ENCODE measurements around the gene RALGDS.

RALGDS gene

DNA sequence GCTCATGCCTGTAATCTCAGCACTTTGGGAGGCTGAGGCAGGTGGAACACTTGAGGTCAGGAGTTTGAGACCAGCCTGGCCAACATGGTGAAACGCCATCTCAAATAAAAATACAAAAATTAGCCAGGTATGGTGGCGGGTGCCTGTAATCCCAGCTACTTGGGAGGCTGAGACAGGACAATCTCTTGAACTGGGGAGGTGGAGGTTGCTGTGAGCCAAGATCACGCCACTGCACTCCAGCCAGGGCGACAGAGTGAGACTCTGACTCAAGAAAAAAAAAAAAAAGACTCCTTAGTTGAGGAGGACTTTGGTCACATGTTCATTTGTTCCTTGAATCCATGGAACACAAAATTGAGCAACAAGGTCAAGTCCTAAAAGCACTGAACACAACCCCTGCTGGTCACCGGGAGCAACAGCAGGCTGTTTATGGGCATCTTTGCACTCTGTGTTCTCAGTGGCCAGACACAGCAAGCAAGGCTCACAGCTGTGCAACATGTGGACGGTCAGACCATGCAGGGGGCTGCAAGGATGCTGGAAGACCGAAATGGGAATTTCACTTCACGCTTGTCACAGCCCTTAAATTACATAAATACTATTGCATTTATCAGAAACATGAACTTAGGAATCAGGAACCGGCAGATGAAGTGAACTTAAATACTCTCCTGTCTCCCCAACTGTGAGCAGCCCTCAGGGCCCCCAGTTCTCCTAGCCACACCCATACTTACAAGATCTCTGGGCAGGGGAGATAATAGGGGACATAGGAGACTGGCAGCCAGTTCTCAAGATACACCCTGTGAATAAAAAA lies 39.9 kb upstream of the RALGDS start:
- DNase-seq (ENCODE audit: low read depth): no peak
- TF ChIP-seq, protein P1, sequence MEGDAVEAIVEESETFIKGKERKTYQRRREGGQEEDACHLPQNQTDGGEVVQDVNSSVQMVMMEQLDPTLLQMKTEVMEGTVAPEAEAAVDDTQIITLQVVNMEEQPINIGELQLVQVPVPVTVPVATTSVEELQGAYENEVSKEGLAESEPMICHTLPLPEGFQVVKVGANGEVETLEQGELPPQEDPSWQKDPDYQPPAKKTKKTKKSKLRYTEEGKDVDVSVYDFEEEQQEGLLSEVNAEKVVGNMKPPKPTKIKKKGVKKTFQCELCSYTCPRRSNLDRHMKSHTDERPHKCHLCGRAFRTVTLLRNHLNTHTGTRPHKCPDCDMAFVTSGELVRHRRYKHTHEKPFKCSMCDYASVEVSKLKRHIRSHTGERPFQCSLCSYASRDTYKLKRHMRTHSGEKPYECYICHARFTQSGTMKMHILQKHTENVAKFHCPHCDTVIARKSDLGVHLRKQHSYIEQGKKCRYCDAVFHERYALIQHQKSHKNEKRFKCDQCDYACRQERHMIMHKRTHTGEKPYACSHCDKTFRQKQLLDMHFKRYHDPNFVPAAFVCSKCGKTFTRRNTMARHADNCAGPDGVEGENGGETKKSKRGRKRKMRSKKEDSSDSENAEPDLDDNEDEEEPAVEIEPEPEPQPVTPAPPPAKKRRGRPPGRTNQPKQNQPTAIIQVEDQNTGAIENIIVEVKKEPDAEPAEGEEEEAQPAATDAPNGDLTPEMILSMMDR (IDR thresholded peaks at IDR 0.05; ENCODE audit: low read depth, low read length, missing control alignments): peak; percentile 96
- H3K4me3 ChIP-seq (ENCODE audit: low read depth, low read length): no peak overlapping the region

DNA sequence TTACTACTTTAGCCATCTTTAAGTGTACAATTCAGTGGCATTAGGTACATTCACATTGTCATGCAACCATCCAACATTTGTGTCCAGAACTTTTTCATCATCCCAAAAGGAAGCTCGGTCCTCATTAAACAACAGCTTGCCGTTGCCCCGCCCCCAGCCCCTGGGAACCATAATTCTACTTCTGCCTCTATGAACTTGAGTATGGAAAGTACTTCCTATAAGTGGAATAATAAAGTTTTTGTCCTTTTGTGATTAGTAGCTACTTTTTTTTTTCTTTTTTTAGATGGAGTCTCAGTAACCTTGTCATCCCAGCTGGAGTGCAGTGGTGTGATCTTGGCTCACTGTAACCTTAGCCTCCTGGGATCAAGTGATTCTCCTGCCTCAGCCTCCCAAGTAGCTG lies 37.7 kb upstream of the RALGDS start:
- no peak for DNase-seq (ENCODE audit: low read depth)
- no peak overlapping the region for H3K4me3 ChIP-seq (ENCODE audit: low read depth, low read length)
- TF ChIP-seq, protein P1 (IDR thresholded peaks at IDR 0.05; ENCODE audit: low read depth, low read length, missing control alignments): no peak

GRCh38 chr9:133155156-133155555 lies 34.1 kb upstream of the RALGDS start:
- H3K4me3 ChIP-seq (ENCODE audit: low read depth, low read length): no peak overlapping the region
- DNase-seq (ENCODE audit: low read depth): no peak
- TF ChIP-seq, protein P1 (IDR thresholded peaks at IDR 0.05; ENCODE audit: low read depth, low read length, missing control alignments): no peak

GRCh38 chr9:133154097-133154989 lies 33.3 kb upstream of the RALGDS start:
- TF ChIP-seq, protein P1 (IDR thresholded peaks at IDR 0.05; ENCODE audit: low read depth, low read length, missing control alignments): no peak
- no peak for DNase-seq (ENCODE audit: low read depth)
- no peak overlapping the region for H3K4me3 ChIP-seq (ENCODE audit: low read depth, low read length)

DNA sequence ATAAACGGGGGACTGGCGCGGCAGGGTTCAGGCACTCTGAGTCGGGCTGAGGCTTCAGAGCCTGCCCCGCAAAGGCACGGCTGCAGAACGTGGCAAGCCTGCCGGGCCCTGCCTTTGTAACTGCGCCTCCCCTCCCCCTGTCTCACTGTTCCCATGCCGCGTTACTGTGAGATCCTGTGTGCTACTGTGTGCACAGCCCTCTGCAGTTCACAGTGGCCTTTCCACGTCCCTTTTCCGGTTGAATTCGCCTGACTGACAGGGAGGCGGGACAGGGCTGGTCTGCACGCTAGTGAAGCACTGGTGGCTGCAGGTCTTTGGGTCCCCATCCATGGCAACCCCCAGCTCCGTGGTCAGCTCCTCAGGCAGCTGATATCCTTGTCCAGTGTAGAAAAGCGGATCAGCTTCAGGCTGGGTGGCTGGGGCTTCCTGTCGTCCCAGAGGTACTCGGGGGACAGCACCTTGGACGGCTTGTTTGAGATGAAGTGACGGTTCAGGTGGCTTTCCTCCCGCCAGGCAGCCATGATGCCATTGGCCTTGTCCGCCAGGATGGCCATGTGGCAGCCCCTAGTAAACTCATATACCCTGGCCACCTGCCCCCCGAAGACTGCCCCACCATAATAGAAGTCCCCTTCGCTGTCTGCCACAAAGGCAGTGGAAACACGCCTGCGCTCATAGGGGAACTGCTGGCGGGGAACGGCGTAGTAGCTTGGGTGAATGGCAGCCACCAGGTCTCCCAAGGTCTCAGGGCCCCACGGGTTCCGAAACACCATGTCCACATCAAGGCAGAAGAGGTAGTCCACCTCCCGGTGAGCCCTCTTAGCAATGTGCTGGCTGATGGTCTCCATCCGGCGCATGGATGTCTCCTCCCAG lies 32.4 kb upstream of the RALGDS start:
- TF ChIP-seq, protein P1 (IDR thresholded peaks at IDR 0.05; ENCODE audit: low read depth, low read length, missing control alignments): no peak
- H3K4me3 ChIP-seq (ENCODE audit: low read depth, low read length): no peak overlapping the region
- no peak for DNase-seq (ENCODE audit: low read depth)
